Activated CD4-positive, alpha-beta T cell treated with anti-CD3 and anti-CD28 coated beads for 1 hour (primary cell): ENCODE measurements around the gene CERKL.

ENCODE experiments used
- DNase-seq: peaks from one replicate; pipeline ENCODE4 v3.0.0-alpha.2; 2020

Gene CERKL

GRCh38 chr2:181573140-181573736, 83.7 kb downstream of the CERKL start:
- no peak for DNase-seq

DNA sequence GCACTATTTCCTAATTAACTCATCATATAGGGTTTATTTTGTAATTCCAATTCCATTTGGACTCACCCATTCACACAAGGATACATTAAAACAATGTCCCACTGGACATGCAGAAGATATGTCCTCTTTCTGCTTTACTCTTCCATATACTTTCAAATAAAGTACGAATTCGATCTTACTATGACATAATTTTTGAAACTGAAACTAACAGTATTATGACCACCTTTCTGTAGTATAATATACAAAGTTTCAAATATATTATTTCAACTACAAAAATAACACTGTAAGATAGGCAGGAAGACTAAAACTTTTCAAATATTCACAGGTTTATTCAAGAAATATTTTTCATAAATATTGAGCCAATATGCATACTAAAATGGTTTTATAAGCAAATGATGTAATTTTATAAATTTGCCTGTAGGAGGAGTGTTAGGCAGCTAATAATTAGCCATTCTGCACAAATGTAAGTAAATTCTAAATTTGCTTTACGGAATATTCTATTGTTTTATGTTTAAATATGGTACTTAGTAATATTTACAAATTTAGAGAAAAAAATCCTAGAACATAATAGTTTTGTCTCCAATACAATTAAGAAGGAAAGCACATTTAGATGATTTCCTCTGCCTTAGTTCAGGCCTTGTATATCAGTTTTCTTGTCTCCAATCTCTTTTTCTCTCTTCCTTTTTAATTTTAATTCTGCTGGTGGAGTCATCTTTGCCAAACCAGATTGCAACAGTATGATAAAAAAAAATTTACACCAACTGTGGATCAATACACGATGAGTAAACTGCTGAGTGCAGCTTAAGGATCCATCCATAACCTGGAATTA, 85.9 kb downstream of the CERKL start:
- no peak for DNase-seq

DNA sequence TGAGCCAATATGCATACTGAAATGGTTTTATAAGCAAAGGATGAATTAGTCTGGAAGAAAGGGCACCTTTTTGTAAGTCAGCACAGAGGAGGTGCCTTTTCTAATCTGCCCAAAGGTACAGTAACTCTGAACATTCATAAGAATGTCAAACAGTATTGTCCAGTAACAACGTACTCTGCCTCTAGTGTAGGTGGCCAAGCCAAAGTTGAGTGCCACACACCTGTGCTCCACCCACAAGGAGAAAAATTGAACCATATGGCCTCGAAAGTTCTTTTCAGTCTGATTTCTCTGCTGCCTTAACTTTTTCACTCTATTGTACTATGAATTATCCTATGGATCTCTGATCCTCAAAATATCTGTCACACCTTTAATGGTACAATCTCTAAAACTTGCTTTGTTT, 86.8 kb downstream of the CERKL start:
- DNase-seq = no peak

DNA sequence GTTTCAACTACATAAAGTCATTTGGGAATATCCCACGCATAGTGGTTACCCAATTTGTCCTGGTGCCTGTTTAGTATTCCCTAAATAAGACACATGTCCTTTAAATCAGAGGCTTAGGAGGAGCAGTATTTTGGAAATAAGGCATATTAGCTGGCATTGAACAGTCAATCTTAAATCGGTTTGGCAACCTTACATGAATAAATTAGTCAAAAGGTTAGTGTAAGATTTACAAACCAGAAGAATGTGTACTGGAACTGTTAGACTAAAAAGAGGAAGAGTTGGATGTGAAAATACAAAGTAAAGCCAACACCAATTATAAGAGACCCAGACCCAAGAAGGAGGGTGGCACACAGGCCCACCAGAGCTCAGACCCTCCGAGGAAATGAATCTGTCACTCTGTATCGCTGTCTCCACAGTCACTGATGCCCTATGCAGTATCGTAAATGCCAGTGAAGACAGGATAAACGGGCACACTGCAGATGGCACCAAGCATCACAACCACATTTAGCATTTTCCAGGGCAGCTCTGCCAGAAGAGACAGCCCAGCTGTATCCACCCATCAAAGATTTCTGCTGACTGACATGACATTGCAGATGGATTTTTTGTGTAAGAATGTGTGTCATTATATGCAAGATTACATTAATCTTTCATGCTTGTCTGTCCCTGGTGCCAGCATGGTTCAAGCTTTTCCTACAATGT, 90.4 kb downstream of the CERKL start:
- no peak for DNase-seq

- no peak for DNase-seq
Observed at GRCh38 chr2:181563101-181563692, 93.7 kb downstream of the CERKL start.

- no peak for DNase-seq
Observed at GRCh38 chr2:181558371-181558770, 98.5 kb downstream of the CERKL start.

DNA sequence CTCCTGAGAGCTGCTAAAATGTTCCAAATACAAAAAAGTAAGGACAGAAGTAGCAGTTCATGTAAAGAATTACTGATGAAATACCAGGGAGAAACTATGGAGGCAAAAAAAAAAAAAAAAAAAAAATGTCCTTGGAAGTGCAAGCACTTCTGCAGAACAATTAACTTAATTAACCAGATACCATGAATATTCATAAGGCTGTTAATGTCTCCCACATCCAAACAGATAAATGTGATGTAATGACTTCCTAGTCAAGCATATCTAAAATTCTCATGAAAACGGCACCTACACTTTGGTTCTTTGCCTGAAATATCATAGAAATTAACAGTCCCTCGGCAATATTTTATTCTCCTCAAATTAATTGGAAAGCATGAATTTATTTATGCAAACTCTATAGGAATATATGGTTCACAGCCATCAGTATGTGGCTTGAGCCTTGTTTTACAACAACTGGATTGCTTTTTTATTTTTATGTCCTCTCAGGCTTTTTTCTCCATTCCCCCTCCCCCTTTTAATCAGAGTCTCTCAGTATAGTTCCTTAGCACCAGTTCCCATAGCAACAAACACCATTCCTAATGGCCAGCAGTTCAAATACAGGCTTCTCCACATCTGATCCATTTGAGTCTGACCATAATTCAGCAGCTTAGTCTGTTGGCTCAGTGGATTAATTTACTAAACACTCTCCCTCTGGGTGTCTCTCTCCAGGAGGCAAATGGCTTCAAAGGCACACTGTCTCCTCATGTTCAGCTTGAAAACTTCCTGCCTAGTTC, 102.7 kb downstream of the CERKL start:
- DNase-seq = no peak

DNA sequence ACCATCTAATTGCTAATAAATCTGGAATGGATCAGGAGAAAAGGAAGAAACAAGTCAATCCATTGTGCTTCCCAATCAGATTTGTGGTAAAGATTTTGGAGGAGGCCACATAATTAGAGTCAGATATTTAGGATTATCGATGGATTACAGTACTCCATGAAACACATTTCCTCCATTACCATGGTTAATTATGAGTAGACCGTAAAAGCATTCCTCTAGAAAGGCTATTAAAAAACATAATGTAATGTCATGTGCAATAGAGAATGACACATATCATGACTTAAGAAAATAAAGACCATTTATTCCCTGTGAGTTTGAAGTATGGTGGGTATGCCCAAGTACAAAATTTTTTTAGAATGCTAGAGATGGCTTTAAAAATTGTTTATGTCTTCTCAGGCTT, 103.7 kb downstream of the CERKL start:
- no peak for DNase-seq

GRCh38 chr2:181552808-181553207, 104.1 kb downstream of the CERKL start:
- DNase-seq = no peak

GRCh38 chr2:181546086-181546485, 110.8 kb downstream of the CERKL start:
- DNase-seq = no peak

DNA sequence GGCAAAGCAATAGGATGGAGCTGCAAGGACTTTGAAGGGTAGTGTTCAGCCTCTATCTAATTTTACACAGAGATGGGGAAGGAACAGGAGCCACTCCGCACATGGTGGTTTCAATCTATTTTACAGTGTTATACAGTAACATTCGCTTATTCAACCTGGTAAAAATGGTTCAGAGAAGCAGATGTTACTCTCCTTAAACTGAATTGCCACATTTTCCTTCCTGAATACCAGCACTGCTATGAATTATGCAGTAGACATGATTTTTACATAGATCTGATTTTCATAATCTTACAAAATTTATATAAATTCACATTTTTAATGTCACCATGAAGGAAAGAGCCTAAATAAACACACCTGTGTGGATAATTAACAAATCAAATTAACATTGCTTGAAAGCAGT, 114.7 kb downstream of the CERKL start:
- DNase-seq = no peak

DNA sequence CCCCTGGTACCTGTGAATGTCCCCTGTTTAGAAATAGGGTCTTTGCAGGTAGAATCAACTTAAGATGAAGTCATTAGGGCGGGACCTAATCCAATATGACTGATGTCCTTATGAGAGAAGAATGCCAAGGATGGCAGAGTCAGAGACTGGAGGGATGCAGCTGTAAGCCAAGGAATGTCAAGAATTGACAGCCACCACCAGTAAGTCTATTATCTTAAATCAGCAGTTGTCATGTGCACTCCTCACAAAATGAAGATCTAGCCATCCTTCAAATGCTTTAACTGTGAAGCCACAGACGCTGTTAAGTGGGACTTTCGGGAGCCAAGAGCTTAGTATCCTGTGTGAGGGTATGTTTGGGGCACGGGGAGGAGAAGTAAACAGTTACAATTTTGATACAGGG, 116.5 kb downstream of the CERKL start:
- no peak for DNase-seq

DNA sequence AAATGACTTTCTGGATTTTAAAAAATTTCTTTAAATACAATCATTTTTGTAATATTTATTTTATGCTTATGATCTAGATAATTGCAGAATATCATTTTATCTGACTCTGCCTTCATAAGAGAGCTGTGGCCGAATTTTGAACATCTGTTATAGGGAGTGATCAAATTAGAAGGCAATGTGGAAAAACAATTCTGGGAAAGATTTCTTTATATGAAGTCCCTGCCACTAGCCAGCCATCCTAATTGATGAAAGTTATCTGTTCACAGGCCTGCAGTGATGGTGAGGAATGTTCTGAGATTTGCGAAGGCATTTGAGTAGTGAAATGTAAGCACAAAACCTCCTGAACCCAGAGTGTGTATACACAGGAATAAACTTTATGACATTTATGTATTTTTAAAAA, 120.2 kb downstream of the CERKL start:
- no peak for DNase-seq

- no peak for DNase-seq
Observed at GRCh38 chr2:181528441-181528840, 128.5 kb downstream of the CERKL start.

- DNase-seq = no peak
Observed at GRCh38 chr2:181527058-181527457, 129.8 kb downstream of the CERKL start.

DNA sequence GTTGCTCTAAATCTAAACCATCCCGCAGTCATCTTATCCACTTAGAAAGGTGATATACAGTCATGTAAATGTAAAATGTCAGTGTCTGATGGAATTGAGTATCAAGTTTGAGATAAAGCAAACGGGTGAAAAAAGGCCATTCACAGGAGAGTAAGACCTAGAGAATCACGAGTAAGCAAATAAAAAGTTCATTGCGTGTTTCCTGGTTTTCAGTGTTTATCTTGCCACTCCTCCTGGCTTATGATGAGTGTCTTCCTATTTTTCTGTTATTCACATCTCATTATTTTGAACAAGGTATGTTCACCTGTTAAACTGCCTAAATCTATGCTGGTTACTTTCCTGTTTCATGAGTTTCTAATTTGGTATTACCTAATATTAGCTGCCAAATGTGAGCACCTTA, 130.9 kb downstream of the CERKL start:
- DNase-seq = no peak

DNA sequence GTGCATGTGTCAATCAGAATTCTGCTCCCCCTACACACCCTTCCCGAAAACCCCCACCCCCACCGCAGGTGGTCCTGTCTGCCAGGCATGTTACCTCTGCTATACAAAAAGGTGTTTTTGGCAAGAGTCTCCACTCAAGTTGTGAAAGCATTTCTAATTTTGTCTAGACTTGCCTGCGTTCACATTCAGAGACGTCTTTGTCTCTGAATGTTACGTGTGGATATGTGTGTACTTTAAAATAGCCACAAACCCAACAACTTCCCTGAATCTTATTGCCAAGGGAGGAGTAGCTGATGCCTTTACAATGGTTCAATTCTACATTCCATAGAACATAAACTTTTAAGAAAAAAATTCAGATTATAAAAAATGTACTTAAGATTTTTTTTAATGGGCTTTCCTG, 133.1 kb downstream of the CERKL start:
- no peak for DNase-seq

- no peak for DNase-seq
Observed at GRCh38 chr2:181520253-181520652, 136.7 kb downstream of the CERKL start.

DNA sequence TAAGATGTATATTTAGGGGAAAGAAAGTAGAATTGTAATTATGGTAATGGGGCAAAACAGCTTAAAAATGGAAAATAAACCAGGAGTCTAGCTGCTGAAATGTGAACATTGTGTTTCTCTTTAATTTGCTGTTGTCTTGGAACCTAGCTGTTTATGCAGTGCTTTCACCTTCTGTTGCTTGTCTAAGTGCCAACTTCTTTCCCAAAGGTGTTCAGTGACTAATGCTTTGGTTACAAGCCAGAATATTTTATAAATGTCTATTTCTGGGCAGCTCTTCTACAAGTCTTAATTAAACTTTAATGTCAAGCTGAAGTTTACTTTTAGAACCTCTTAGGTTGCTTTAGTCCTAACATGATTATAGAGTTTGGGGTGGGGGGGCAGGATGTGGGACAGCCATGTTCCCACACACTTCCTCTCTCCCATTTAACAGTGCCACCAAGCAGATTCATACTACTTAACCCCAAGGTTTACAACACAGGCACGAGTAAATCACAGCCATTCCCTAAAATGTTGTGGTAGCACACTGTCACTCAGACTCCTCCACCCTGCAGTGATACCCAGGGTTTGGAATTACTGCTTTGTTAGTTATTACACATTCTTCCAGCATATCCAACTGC, 139.1 kb downstream of the CERKL start:
- DNase-seq = no peak

GRCh38 chr2:181516992-181517391, 139.9 kb downstream of the CERKL start:
- no peak for DNase-seq

GRCh38 chr2:181515719-181516118, 141.2 kb downstream of the CERKL start:
- no peak for DNase-seq

DNA sequence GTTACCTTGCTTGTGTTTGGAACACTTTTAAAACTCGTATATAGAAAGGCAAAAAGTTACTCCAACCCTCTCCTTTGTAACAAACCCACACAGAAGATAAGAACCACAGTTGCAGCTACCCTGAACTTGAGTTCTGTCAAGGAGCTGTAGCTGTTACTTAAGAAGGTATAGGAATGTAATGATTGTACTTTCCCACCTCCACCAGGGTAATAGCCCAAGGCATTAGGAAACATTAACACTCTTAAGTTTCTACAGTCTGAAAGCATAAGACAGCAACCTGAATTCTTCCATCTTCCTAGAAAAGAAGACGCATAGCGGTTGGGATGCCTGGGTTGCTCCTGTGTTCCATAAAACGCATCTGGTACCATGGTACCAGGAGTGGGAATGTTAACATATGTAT, 156.7 kb downstream of the CERKL start:
- DNase-seq = no peak

DNA sequence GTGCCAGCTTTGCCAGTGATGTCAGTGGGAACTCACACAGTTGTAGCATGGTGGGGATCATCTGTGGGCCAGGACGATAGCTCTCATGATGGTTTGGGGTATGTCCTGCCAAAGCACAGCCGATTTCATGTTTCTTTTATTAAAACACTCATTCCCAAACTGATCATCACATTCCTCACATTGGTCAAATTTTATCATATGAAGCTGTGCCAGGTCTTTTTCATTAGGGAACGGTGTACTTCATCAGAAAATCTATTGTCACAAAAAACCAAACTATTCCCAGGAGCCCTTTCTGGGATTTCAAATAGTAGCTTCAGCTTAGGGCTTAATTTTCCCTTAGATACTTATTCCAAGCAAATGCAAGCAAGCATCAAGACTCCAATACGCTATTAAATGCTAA, 157.7 kb downstream of the CERKL start:
- no peak for DNase-seq
